Measurements from ENCODE around the gene NTM. TPM values are rescaled to one million over a fixed set of nuclear protein-coding genes. Genes with fewer than 3 reads are reported as not detected.

NTM gene
- total RNA-seq, 2 donors from 2014 or later, result not detected

GRCh38 chr11:131666617-131667016 lies 296.2 kb downstream of the NTM start:
- H3K9me3 ChIP-seq (ENCODE audit: control insufficient read depth, low read length, poor library complexity, severe bottlenecking), result no peaks in the 10 kb centered on the region
- no peak overlapping the region for H3K4me3 Mint-ChIP-seq
- H3K4me1 Mint-ChIP-seq, result peaks cover 7% of the 10 kb centered on the region
- no peaks in the 10 kb centered on the region for H3K36me3 Mint-ChIP-seq (ENCODE audit: low read depth)
- no peak for DNase-seq
- peaks cover 11% of the 10 kb centered on the region for H3K27me3 Mint-ChIP-seq
- ATAC-seq, result no peak
- H3K27ac Mint-ChIP-seq, result no peak overlapping the region

DNA sequence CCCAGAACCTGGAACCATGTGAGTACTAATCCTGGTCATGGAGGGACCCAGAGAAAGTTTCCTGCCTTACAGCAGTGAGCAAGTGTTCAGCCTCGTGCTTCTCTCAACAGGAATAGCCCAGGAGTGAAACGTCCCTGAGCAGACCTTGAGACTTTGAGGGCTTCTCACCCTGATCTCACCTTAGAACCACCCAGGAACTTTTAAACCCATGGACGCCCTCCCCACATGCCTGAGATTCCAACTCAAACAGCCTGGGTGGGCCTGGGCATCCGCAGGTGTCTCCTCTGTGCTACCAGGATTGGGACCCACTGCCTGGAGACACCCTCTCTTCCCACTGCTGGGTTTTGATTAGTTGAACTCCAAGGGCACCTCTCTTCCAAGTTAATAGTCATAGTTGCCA lies 297.2 kb downstream of the NTM start:
- Mint-ChIP-seq H3K36me3 (ENCODE audit: low read depth) (no peaks in the 10 kb centered on the region), H3K4me3 (no peak overlapping the region), H3K27ac (no peak overlapping the region), H3K4me1 (peaks cover 7% of the 10 kb centered on the region), H3K27me3 (peaks cover 11% of the 10 kb centered on the region)
- no peaks in the 10 kb centered on the region for H3K9me3 ChIP-seq (ENCODE audit: control insufficient read depth, low read length, poor library complexity, severe bottlenecking)
- ATAC-seq, result no peak
- no peak for DNase-seq

- H3K27me3 Mint-ChIP-seq, result peaks cover 11% of the 10 kb centered on the region
- no peaks in the 10 kb centered on the region for H3K9me3 ChIP-seq (ENCODE audit: control insufficient read depth, low read length, poor library complexity, severe bottlenecking)
- no peak for ATAC-seq
- H3K36me3 Mint-ChIP-seq (ENCODE audit: low read depth), result no peaks in the 10 kb centered on the region
- H3K4me3 Mint-ChIP-seq, result no peak overlapping the region
- H3K4me1 Mint-ChIP-seq, result peaks cover 7% of the 10 kb centered on the region
- no peak for DNase-seq
- H3K27ac Mint-ChIP-seq, result peak overlapping the region; percentile 43
These were observed 298.3 kb downstream of the NTM start for GRCh38 chr11:131668500-131669400.

- Mint-ChIP-seq H3K27me3 (peaks cover 11% of the 10 kb centered on the region), H3K4me1 (peaks cover 8% of the 10 kb centered on the region), H3K36me3 (ENCODE audit: low read depth) (no peaks in the 10 kb centered on the region), H3K4me3 (no peak overlapping the region), H3K27ac (no peak overlapping the region)
- ATAC-seq, result no peak
- no peak for DNase-seq
- H3K9me3 ChIP-seq (ENCODE audit: control insufficient read depth, low read length, poor library complexity, severe bottlenecking), result no peaks in the 10 kb centered on the region
These were observed 299.0 kb downstream of the NTM start for GRCh38 chr11:131669401-131669780.

- Mint-ChIP-seq H3K36me3 (ENCODE audit: low read depth) (no peaks in the 10 kb centered on the region), H3K27me3 (peaks cover 13% of the 10 kb centered on the region)
These were observed 300.5 kb downstream of the NTM start for GRCh38 chr11:131670876-131671275.

DNA sequence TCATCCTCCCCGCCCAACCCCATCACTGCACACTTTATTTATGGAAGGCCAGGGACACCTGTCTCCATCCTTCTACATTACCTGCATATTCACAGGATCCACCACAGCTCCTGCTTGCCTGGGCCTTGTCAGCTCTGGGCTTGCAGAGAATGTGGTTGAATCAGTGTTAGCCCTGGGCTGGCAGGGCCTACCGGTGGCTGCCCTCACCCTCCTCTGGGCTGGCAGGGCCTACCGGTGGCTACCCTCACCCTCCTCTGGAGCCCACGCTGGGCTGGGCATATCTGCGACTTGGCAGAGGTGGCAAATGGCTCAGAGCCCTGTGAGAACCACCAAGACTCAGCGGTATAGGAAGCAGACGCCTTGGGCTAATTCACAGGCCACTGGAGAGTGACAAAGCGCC lies 300.9 kb downstream of the NTM start:
- DNase-seq, result no peak
- ATAC-seq, result no peak
- Mint-ChIP-seq H3K27me3 (peaks cover 11% of the 10 kb centered on the region), H3K4me3 (no peak overlapping the region), H3K27ac (no peak overlapping the region), H3K4me1 (peaks cover 8% of the 10 kb centered on the region), H3K36me3 (ENCODE audit: low read depth) (no peaks in the 10 kb centered on the region)
- no peaks in the 10 kb centered on the region for H3K9me3 ChIP-seq (ENCODE audit: control insufficient read depth, low read length, poor library complexity, severe bottlenecking)

More at GRCh38 chr11:131670876-131671275, 300.5 kb downstream of the NTM start:
- ATAC-seq (no peak), DNase-seq (no peak)
- Mint-ChIP-seq H3K27ac (no peak overlapping the region), H3K4me3 (no peak overlapping the region), H3K4me1 (peaks cover 8% of the 10 kb centered on the region)
- H3K9me3 ChIP-seq (ENCODE audit: control insufficient read depth, low read length, poor library complexity, severe bottlenecking), result no peaks in the 10 kb centered on the region

DNA sequence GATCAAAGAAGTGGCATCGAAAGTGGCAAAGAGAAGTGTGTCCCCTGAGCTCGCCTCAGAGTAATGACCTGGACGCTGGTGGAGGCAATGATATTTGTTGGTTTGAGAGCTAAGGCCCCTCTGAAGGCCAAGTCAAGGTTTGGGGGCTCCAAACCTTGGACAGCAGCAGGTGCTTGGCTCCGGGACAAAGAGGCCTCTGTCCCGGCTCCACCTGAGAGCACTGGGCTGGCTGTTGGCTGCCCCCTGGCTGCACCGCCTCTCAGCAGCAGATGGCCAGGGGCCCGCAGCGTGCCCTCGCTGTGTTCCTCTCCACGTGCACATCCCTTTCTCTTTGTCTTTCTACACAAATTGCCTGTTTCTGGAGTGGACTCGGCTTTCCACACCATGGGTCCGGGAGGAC lies 301.3 kb downstream of the NTM start:
- DNase-seq (no peak), ATAC-seq (no peak)
- Mint-ChIP-seq H3K27ac (no peak overlapping the region), H3K4me1 (peaks cover 8% of the 10 kb centered on the region), H3K4me3 (no peak overlapping the region), H3K36me3 (ENCODE audit: low read depth) (no peaks in the 10 kb centered on the region), H3K27me3 (peaks cover 10% of the 10 kb centered on the region)
- H3K9me3 ChIP-seq (ENCODE audit: control insufficient read depth, low read length, poor library complexity, severe bottlenecking), result no peaks in the 10 kb centered on the region

DNA sequence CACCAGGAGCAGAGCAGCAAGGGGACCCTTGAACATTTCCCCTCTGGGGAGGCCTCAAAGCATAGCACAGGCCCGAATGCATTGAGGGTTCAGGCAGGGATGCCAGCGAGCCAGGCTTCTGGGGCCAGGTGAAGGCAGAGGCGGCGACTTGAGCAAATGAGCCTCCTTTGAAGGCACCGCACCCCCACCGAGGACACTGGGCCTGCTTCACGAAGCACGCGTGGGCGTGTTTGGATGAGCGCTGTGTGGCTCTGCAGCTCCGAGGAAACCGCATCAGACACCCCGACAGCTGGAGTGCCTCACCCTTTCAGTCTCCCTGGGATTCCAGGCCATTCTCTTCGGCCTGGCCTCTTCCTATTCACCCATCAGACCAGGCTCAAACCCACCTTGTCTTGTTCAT lies 301.8 kb downstream of the NTM start:
- Mint-ChIP-seq H3K36me3 (ENCODE audit: low read depth) (no peaks in the 10 kb centered on the region), H3K4me3 (no peak overlapping the region), H3K27me3 (peaks cover 8% of the 10 kb centered on the region), H3K4me1 (peaks cover 8% of the 10 kb centered on the region), H3K27ac (no peak overlapping the region)
- ATAC-seq, result no peak
- H3K9me3 ChIP-seq (ENCODE audit: control insufficient read depth, low read length, poor library complexity, severe bottlenecking), result no peaks in the 10 kb centered on the region
- no peak for DNase-seq

GRCh38 chr11:131674051-131674755 lies 303.8 kb downstream of the NTM start:
- DNase-seq (no peak), ATAC-seq (peak; percentile 54)
- Mint-ChIP-seq H3K4me3 (no peak overlapping the region), H3K27me3 (peaks cover 4% of the 10 kb centered on the region), H3K27ac (no peak overlapping the region), H3K36me3 (ENCODE audit: low read depth) (no peaks in the 10 kb centered on the region), H3K4me1 (peaks cover 2% of the 10 kb centered on the region)
- H3K9me3 ChIP-seq (ENCODE audit: control insufficient read depth, low read length, poor library complexity, severe bottlenecking), result no peaks in the 10 kb centered on the region

DNA sequence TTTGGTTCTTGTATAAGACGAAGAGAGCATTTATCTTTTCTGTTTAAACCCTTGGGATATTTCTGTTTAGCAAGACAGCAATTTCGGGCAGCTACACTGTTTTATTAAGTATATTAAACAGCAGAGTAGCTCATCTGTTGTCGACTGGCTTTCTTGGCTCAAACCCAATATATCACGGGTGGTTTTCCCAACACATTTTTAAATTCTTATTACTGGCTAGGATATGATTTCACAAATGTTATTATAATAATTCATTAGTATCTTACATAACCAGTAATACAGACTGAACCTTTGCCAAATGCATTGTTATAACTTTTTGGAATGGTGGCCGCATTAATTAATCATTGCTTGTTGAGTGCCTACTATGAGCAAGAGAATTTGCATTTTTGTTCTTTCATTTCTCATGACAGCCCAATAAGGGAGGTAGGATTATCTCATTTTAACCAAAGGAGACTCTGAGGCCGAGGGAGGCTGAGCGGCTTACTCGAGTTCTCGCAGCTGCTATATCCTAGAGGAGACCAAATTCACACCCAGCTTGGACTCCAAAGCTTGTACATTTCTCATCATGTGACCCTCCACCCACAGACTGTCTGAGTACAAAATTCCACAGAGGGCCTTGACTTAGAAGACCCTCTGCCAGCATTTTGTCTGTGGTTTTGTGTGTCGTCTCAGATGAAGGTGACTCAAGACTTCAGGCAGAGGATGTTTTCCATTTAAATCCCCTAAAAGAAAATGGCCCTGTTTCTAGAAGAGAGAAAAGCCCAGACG lies 304.9 kb downstream of the NTM start:
- H3K9me3 ChIP-seq (ENCODE audit: control insufficient read depth, low read length, poor library complexity, severe bottlenecking), result no peaks in the 10 kb centered on the region
- Mint-ChIP-seq H3K27ac (no peak overlapping the region), H3K27me3 (peaks cover 4% of the 10 kb centered on the region), H3K4me3 (no peak overlapping the region), H3K36me3 (ENCODE audit: low read depth) (no peaks in the 10 kb centered on the region), H3K4me1 (peaks cover 2% of the 10 kb centered on the region)
- no peak for ATAC-seq
- DNase-seq, result no peak

DNA sequence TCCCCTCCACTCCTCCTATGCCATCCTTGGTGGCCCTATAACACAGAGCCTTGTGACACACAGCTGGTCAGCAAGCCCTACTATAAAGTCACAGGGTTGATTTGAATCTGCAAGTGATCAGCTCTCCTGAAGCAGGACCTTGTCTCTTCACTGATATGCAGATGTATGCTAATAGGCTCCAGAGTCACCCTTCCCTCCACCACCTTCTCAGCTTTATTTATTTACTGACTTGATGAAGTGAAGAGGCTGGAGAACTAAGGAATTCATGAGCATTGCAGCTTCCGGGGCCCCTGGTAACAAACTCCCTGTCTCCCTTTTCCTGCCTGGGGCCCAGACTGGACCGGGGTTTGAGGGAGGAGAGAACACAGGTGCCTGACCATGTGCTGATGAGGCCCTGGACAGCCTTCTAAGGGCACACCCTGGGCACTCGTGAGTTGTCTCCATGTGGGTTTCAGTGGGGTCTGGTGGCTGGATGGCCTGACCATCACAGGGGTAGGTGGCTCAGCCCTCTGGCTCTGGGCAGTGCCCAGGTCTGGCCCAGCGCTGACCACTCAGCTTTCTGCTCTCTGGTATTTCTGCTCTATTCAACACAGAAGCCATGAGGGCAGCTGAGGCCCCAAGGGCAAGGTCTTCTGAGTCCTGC lies 307.5 kb downstream of the NTM start:
- H3K27me3 Mint-ChIP-seq, result peaks cover 4% of the 10 kb centered on the region
- DNase-seq (no peak), ATAC-seq (no peak)
- no peak overlapping the region for H3K4me3 Mint-ChIP-seq
- H3K36me3 Mint-ChIP-seq (ENCODE audit: low read depth), result no peaks in the 10 kb centered on the region
- H3K4me1 Mint-ChIP-seq, result peaks cover 2% of the 10 kb centered on the region
- no peaks in the 10 kb centered on the region for H3K9me3 ChIP-seq (ENCODE audit: control insufficient read depth, low read length, poor library complexity, severe bottlenecking)
- no peak overlapping the region for H3K27ac Mint-ChIP-seq

- Mint-ChIP-seq H3K36me3 (ENCODE audit: low read depth) (no peaks in the 10 kb centered on the region), H3K27me3 (peaks cover 4% of the 10 kb centered on the region), H3K27ac (no peak overlapping the region), H3K4me3 (no peak overlapping the region), H3K4me1 (peaks cover 2% of the 10 kb centered on the region)
- ATAC-seq (no peak), DNase-seq (no peak)
- no peaks in the 10 kb centered on the region for H3K9me3 ChIP-seq (ENCODE audit: control insufficient read depth, low read length, poor library complexity, severe bottlenecking)
These were observed 308.4 kb downstream of the NTM start for GRCh38 chr11:131678658-131679340.

Data from T-helper 17 cell (primary cell).